Measurements from ENCODE around the gene ZFYVE27. TPM values are rescaled to one million over a fixed set of nuclear protein-coding genes. Genes with fewer than 3 reads are reported as not detected.

Gene ZFYVE27
- total and polyA plus RNA-seq, 2 donors (not counting 3 experiments of a cell fraction or from before 2014, with no cell fraction given) = 16.3 to 24.2 TPM

- no peak for TF ChIP-seq POLR2A (IDR thresholded peaks at IDR 0.05; ENCODE audit: low read depth, low read length)
- TF ChIP-seq FOS (IDR thresholded peaks at IDR 0.05; ENCODE audit: borderline replicate concordance, insufficient read depth, low read length) = no peak
- TF ChIP-seq MYC (IDR thresholded peaks at IDR 0.05; ENCODE audit: low read depth, low read length) = no peak
- TF ChIP-seq CTCF (IDR thresholded peaks at IDR 0.05; ENCODE audit: extremely low read depth in 1 of 2, insufficient read depth in 1 of 2, low read depth in 1 of 2, low read length in 2 of 2) = no peak
- TF ChIP-seq JUN (IDR thresholded peaks at IDR 0.05; ENCODE audit: borderline replicate concordance, insufficient read depth, insufficient read length, low read depth) = no peak
- TF ChIP-seq EZH2 (IDR thresholded peaks at IDR 0.05; ENCODE audit: borderline replicate concordance, low read depth, low read length, severe bottlenecking) = no peak
- TF ChIP-seq GATA2 (IDR thresholded peaks at IDR 0.05; ENCODE audit: insufficient read depth, insufficient read length, low read depth, low read length) = no peak
- TF ChIP-seq POLR2AphosphoS5 (IDR thresholded peaks at IDR 0.05; ENCODE audit: insufficient read depth, low read depth, low read length) = no peak
- no peak for TF ChIP-seq MAX (IDR thresholded peaks at IDR 0.05; ENCODE audit: insufficient read depth, insufficient read length)
- no peak for DNase-seq (ENCODE audit: low read depth, low spot score)
- peaks cover 5% of the 10 kb centered on the region in 2 experiments for H3K27me3 ChIP-seq (ENCODE audit: control insufficient read depth in 2 of 2, insufficient read depth in 2 of 2, low read length in 2 of 2)
- no peak overlapping the region for H2AFZ ChIP-seq (ENCODE audit: low read depth, low read length)
- CTCF ChIA-PET = interaction anchor here (0.8 to 1.0 kb wide), 3 partner anchors 12 to 49 kb away, joined by 3 to 4 read pairs (median 3); no protein-coding TSS in a partner anchor
- H3K79me2 ChIP-seq (ENCODE audit: control insufficient read depth, insufficient read depth, low read length) = no peaks in the 10 kb centered on the region
- no peak overlapping the region for H3K27ac ChIP-seq (ENCODE audit: insufficient read depth, low read depth, low read length)
- H3K9ac ChIP-seq (replicated peaks; ENCODE audit: extremely low read depth, insufficient read depth, low read length) = no peak overlapping the region
- FAIRE-seq = no peak
- H3K9me1 ChIP-seq (replicated peaks; ENCODE audit: control insufficient read depth, extremely low read depth, insufficient read depth, low read length) = no peaks in the 10 kb centered on the region
- POLR2A ChIA-PET = no interaction called here
- dilution Hi-C loops (cut with MboI; ENCODE audit: extremely low pct_ligation_motif_present, low sequenced_read_pairs) (no loop called here), intact Hi-C loops (cut with micrococcal nuclease) (no loop called here)
- no peak overlapping the region for H3K4me2 ChIP-seq (ENCODE audit: insufficient read depth, low read length)
- no peak overlapping the region for H3K4me3 ChIP-seq (replicated peaks in 1 of 3; ENCODE audit: insufficient read depth in 1 of 3, low read depth in 1 of 3, low read length in 3 of 3)
- peaks cover 4% of the 10 kb centered on the region for H3K4me1 ChIP-seq (ENCODE audit: control insufficient read depth, extremely low read depth, insufficient read depth, low read length)
- no peaks in the 10 kb centered on the region for H3K36me3 ChIP-seq (ENCODE audit: control insufficient read depth in 2 of 2, extremely low read depth in 1 of 2, insufficient read depth in 2 of 2, low read length in 2 of 2)
- no TSS peak for BruUV-seq (replicated peaks)
- H3K9me3 ChIP-seq (replicated peaks; ENCODE audit: control insufficient read depth, insufficient read depth, low read length) = no peaks in the 10 kb centered on the region
- no peaks in the 10 kb centered on the region for H4K20me1 ChIP-seq (replicated peaks; ENCODE audit: control insufficient read depth, extremely low read depth, insufficient read depth, low read length)
Observed at GRCh38 chr10:97778452-97779302, 41.7 kb downstream of the ZFYVE27 start.
